Measurements from ENCODE around the gene CHERP.
A peak's percentile ranks its signal among the peaks of the same experiment; 100 is the strongest.

Gene CHERP, protein sequence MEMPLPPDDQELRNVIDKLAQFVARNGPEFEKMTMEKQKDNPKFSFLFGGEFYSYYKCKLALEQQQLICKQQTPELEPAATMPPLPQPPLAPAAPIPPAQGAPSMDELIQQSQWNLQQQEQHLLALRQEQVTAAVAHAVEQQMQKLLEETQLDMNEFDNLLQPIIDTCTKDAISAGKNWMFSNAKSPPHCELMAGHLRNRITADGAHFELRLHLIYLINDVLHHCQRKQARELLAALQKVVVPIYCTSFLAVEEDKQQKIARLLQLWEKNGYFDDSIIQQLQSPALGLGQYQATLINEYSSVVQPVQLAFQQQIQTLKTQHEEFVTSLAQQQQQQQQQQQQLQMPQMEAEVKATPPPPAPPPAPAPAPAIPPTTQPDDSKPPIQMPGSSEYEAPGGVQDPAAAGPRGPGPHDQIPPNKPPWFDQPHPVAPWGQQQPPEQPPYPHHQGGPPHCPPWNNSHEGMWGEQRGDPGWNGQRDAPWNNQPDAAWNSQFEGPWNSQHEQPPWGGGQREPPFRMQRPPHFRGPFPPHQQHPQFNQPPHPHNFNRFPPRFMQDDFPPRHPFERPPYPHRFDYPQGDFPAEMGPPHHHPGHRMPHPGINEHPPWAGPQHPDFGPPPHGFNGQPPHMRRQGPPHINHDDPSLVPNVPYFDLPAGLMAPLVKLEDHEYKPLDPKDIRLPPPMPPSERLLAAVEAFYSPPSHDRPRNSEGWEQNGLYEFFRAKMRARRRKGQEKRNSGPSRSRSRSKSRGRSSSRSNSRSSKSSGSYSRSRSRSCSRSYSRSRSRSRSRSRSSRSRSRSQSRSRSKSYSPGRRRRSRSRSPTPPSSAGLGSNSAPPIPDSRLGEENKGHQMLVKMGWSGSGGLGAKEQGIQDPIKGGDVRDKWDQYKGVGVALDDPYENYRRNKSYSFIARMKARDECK

GRCh38 chr19:16542045-16542909 is at the start of gene CHERP:
Gene CHERP (minus strand): TSS chr19:16542437. CDS start chr19:16542378, 59 bp downstream.
- DNase-seq: peak; percentile 83

GRCh38 chr19:16590876-16591802 is 48.9 kb upstream of the CHERP start:
- DNase-seq: no peak

DNA sequence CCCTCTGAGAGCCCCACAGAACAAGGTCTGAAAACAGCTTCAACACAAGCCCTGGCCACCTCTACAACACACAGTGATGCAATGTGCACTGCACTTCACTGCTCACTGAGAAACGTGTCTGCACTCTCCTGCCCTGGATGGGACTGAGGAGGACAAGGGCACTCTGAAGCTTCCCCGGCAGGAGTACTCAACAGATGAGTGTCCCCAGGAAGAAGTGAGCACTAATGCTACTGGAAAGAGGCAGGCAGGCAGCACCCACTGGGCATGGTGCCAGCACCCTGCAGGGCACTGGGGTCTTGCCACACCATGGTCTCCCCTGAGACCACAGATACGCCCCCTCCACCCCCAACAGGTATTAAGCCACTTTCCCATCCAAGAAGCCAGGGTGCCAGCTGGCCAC is 47.7 kb upstream of the CHERP start:
- no peak for DNase-seq

DNA sequence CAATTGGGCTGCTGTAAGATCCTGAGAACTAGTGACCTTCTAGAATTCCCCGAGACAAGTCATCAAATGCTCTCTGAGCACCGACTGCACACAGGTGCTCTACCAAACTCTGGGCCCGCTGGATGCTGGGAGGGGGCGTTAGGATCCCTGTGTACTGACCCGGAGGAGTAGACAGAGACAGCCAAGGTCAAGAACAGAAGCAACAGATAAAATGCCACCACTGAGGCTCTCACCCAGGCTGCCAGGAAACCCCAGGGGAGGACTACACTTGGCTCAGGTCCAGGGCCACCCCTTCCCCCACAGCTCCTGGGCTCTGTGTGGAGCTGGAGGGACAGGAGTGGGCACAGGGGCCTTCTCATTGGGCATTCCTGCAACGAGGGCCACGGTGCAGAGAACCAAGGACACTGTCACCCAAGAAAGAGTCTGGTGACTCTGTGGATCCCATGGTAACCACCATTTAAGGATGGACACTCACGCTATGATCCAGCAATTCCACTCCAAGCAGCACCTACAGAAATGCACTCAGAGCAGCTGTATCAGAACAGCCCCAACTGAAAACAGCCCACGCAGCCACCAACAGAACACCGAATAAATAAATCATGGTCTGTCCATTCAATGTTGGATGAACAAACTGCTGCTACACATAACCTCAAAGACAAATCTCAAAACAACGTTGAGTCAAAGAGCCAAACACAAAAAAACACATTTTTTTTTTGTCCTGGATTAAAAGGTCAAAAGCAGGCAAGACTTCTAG is 46.8 kb upstream of the CHERP start:
- DNase-seq: no peak

GRCh38 chr19:16587833-16588823 is 45.9 kb upstream of the CHERP start:
- DNase-seq: peak; percentile 88

GRCh38 chr19:16586991-16587832 is 45.0 kb upstream of the CHERP start:
- peak; percentile 59 for DNase-seq

GRCh38 chr19:16586477-16586871 is 44.2 kb upstream of the CHERP start:
- DNase-seq: no peak

- no peak for DNase-seq
Measured at GRCh38 chr19:16585808-16586476, 43.7 kb upstream of the CHERP start.

DNA sequence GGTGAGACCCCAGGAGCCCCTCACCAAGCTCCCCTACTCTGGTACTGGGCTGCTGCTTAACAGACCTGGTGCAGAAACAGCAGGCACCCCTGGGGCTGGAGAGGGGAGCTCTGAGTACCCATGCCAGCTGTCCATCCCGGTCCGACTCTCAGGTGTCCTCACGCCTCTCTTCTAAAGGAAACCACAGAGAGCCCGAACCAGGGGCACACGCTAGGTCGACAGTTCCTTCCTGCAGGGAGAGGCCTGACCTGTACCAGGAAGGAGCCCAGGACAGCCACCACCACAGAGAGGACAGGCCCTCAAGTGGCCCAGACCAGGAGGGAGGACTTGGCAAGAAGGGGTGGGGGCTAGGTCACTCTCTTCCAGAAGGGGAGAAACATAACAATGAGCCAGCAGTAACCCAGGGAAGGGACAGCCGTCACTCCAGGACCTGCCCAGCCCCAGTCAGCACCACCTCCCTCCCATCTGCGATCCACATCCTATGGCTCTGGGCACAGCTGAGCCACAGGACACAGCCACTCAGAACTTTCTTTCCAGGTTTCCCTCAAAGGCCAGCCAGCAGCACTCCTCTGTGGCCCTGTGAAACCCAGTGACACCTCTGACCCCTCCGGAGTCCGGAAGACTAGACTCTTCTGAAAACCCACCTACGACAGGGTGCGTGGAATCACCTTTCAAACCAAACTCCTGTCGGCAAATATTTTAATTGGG is 43.0 kb upstream of the CHERP start:
- DNase-seq: no peak

DNA sequence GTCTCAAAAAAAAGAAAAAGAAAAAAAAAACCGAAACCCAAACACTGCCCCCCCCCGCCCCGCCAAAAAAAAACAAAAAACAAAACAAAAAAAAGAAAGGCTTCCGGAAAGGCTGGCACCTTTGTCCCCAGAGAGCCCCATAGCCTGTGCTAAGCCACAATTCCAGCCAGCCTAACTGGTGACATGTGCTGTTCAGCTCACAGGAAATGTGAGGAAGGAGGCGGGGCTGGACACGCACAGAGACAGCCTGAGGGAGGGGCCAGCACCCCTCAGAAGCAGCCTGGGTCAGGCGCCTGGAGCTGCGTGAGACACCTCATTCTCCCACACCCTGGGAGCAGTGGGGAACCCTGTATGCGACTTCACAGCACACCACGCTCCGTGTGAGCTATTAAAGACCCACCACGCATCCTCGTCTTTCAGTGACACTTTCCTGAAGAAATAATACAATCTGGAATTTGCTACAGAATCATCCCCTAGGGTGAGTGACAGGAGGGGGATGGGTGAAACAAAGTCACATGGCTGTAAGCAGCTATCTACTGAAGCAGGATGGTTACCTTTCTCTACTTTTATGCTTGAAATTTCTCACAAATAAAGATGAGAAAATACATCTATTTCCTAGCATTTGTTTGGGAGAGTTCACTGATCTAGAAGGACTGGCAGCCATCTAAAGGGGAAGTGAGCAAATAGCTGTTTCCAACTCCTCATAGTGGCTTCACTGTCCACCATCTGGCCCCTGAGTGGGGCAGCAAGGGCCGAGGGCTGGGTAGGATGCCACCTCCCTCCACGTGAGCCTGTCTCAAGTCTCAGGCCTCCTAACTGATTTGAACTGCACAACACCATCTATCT is 42.2 kb upstream of the CHERP start:
- peak; percentile 66 for DNase-seq

DNA sequence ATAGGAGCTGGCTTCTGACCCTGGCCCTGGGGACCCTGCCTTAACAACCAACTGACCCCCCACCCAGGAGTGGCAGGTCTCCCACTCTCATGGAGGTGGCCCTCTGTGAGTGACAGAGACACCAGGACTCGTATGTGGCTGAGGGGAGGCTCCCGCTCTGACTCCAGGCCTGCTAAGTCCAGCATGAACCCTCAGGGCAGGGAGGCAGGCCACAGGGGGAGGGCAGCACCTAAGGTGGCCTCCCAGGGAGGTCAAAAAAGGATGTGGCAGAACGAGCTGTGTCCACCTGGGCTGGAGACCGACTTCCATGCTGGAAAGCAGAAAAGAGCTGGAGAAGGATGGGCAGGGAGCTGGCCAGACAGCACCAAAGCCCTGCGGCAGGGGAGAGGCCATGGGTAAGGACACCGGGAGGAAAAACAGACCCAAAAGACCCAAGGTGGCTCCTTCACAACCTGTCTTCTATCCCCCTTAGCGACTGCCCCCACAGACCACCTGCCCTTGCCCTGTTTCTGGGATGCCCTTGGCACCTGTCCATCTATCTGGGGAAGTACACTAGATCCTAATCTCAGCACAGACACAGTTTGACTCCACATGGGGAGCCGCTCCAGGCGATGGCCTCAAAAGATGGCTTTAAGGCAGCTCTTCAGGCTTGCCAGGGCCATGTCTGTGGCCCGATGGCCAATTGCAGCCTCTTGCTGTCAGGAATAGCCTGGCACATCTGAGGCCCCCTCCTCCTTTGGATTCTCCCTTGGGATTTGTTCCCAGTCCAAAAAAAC is 40.4 kb upstream of the CHERP start:
- no peak for DNase-seq

GRCh38 chr19:16581971-16582343 is 39.7 kb upstream of the CHERP start:
- DNase-seq: no peak

DNA sequence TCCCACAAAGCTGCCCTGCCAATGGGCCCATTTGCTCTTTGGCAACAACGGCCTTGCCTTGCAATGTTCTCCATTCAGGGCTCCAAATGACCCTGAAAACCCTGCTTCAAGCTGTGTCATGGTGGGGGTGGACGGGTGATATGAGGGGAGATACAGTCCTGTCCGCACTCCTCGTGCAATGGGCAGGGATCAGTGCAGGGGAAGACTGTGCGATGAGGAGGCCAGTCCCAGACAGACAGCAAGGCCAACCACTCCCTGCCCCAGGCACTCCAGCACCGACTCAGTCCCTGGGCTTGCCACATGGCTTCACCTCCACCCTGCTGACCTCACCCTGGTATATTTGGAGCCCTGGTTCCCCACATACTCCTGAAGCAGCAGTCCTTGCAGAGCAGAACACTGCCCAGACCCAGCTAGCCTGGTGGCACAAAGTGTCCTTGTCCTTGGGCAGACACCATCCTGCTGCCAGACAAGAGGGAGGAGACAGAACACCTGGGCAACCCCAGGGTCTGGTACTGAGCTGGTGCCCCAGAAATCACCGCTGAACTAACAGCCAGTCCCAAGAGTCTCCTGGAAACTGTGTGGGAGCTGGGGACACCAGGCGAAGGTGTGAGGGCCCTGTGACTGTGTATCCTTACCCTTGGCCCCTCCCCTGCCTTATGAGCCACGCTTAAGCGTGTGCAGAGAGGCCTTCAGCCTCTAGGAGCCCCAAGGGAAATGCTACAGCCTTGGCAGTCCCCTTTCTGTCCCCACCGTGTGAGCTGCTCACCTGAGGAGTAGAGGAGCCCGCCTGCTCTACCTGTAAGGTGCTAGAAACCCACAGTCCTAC is 39.1 kb upstream of the CHERP start:
- no peak for DNase-seq

- DNase-seq: no peak
Measured at GRCh38 chr19:16579381-16579780, 37.1 kb upstream of the CHERP start.

- no peak for DNase-seq
Measured at GRCh38 chr19:16577531-16577985, 35.3 kb upstream of the CHERP start.

All from GF-D8 (cell line).